Vagina (tissue), 2 donors: ENCODE data around the gene ATP6V1A.

Experiments
- POLR2AphosphoS5 ChIP-seq, 2 donors: sonication (generic); formaldehyde crosslinking; IDR thresholded peaks; one replicate each; pipeline ENCODE4 v1.9.0; 2017; ENCODE audit warnings: antibody characterized with exemption in 2 of 2, mild to moderate bottlenecking in 2 of 2, low read depth in 1 of 2; ENCODE audit not compliant: insufficient read depth in 1 of 2
- TF ChIP-seq, protein P1 (sequence below), 3 experiments: fragments of 450-650 bp in 2 of 3; fragments of 200-600 bp in 1 of 3; sonication (generic) in 1 of 3; IDR thresholded peaks; one replicate each; pipeline ENCODE4 v1.5.1; 2017 to 2019; ENCODE audit warnings: antibody characterized with exemption in 3 of 3, mild to moderate bottlenecking in 2 of 3, moderate library complexity in 2 of 3

DNA sequence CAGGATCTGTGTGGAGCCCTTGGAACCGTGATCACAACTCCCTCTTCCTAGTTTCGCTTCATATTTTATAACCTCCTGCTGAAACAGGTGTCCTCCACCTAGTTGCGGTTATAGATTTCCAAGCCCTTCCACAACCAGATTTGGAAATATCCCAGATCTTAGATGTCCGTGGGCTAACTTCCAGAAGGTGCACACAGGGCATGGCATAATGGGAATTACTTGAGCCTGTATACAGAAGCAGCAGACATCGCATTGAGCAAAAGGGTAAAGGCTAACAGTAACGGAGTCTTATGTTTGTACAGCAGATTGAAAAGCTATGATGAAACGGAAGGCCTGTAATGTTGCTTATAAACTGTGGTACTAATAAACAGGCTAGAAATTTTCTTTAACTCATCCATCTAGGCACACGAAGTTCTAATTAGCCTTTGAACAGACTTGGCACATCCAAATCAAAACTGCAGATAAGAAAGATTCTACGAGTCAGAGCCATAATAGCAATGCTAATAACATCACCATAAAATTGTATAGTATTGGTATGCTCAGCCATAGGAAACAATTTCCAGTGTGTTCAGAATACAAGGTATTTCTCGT is 49.2 kb upstream of the ATP6V1A start:
- TF ChIP-seq, protein P1, sequence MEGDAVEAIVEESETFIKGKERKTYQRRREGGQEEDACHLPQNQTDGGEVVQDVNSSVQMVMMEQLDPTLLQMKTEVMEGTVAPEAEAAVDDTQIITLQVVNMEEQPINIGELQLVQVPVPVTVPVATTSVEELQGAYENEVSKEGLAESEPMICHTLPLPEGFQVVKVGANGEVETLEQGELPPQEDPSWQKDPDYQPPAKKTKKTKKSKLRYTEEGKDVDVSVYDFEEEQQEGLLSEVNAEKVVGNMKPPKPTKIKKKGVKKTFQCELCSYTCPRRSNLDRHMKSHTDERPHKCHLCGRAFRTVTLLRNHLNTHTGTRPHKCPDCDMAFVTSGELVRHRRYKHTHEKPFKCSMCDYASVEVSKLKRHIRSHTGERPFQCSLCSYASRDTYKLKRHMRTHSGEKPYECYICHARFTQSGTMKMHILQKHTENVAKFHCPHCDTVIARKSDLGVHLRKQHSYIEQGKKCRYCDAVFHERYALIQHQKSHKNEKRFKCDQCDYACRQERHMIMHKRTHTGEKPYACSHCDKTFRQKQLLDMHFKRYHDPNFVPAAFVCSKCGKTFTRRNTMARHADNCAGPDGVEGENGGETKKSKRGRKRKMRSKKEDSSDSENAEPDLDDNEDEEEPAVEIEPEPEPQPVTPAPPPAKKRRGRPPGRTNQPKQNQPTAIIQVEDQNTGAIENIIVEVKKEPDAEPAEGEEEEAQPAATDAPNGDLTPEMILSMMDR (IDR thresholded peaks at IDR 0.05) = no peak
- TF ChIP-seq POLR2AphosphoS5 (IDR thresholded peaks at IDR 0.05; ENCODE audit: insufficient read depth in 1 of 2, low read depth in 1 of 2) = no peak
